ENCODE data around the gene CLN6.

CLN6 gene

DNA sequence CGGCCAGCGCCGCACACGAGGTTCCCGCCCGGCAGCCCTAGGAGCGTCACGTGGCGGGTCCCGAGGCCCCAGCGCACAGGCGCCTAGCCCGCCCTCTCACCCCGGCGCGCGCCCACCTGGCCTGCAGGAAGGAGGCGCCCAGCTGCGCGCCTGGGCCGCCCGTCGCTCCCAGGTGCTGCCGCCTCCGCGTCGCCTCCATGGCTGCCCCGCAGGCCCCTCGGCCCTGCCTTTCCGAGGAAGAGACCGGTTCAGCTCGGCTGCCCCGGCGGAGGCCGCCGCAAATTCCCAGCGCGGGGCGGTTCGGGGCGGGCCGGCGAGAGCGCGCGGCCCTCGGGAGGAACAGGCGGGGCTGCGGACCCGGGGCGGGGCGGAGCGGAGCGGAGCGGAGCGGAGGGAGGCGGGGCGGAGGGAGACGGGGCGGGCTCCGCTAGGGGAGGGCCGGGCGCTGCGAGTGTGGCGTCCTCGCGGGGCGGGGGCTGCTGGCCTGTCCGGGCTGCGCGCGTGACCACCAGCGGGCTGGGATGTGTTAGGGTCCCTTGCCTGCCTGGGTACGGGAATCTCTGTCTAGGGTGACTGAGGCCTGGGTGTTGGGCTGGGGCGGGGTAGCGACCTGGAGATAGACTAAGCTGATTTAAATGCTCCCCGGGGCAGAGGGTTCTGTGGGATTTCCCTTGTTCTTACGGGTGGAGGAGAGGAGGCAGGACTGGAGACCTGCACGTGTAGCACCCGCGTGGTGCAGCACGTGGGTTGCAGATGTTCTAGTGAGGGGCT is at the start of gene CLN6:
Gene CLN6 (minus strand): TSS at position 343 of the 771 bp plus-strand sequence. CDS start 144 bp downstream, at position 199.
- DNase-seq = peak; percentile 84

DNA sequence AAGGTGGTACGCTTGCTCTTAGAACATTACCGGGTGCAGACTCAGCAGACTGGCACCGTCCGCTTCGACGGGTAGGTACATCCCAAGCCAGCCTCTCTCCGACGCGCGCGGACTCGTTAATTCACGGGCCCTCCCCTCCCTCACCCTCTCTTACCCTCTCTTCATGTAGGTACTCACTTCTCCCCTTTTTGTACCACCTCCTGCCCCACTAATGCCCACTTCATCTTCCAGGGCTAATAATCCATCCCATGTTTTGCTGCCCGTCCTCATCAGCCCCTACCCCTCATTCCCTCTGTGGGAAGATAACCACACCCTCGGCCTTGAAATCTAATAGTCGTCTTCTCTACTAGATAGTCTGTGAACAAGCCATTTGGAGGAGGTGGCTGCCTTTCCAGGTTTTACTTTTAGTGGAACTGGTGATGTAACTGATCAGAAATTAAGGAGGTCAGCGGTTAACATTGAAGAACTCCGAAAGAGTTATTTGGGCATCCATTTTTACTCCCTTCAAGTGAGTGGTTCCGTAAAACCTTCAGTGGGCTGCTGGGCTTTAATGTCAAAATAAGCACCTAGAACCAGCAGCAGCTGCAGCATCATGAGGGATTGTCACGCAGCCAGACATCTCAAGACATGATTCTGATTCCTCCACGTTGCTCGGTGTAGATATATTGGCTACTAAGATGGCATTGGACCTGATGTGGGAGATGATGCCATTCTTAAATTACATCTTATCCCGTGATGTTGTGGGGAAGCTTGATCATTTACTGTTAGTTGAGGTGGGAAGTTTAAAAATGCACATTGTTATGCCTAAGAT is 49.3 kb upstream of the CLN6 start:
- no peak for DNase-seq

GRCh38 chr15:68278345-68278594 is 48.7 kb upstream of the CLN6 start:
- DNase-seq = no peak

- DNase-seq = peak; percentile 85
Measured at GRCh38 chr15:68277603-68278344, 48.2 kb upstream of the CLN6 start, which contains the start of gene FEM1B. TSS of gene FEM1B (plus strand) at chr15:68277745. CDS start at chr15:68278418, 673 bp downstream.

- DNase-seq = no peak
Measured at GRCh38 chr15:68277131-68277602, 47.6 kb upstream of the CLN6 start.

DNA sequence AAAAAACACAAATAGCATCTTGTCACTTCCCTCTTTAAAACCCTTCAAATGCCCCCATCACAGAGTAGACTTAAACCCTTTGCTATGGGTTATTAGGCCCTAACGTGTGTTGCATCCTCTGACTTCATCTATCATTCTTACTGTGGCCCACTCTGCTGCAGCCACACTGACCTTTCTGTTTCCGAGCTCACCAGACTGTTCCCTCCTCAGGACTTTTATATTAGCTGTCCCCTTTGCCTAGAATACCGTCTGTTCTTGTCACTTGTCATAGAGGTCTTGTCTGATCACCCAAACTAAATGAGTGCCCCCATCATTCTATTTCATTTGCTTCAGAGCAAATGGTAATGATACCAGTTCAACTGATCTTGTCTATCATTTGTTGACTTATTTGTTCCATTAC is 47.1 kb upstream of the CLN6 start:
- no peak for DNase-seq

- no peak for DNase-seq
Measured at GRCh38 chr15:68275165-68275746, 45.7 kb upstream of the CLN6 start.

DNA sequence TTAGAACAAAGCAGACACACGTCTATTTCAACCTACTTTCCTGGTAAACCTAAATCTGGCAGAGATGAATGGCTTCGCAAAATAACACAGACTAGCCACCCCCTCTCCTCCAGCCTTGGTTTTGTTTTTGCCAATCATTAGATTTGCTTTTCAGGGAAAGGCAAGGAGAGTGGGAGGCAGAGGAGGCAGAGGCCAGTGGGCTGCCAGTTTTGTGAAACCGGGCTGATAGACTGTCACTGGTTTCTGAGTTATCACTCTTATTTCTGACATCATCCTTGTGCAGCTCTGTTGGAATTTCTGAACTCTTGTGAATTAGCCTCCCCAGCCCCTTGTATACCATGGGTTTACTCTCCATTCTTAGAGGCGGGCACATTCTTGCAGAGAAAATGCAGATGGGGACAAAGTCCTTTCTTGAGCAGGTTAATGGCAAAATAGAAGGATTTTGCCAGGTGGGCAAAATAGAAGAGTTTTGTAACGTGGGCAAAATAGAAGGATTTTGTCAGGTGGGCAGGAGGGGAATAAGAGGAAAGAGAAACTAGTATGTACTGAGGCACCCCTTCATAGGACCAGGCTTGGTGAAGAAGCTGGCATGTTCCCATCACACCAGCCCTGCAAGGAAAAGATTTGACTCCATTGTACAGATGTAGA is 44.8 kb upstream of the CLN6 start:
- no peak for DNase-seq

GRCh38 chr15:68272721-68273271 is 43.3 kb upstream of the CLN6 start:
- DNase-seq = no peak

- DNase-seq = no peak
Measured at GRCh38 chr15:68271854-68272471, 42.4 kb upstream of the CLN6 start.

- DNase-seq = no peak
Measured at GRCh38 chr15:68268405-68268804, 38.9 kb upstream of the CLN6 start.

DNA sequence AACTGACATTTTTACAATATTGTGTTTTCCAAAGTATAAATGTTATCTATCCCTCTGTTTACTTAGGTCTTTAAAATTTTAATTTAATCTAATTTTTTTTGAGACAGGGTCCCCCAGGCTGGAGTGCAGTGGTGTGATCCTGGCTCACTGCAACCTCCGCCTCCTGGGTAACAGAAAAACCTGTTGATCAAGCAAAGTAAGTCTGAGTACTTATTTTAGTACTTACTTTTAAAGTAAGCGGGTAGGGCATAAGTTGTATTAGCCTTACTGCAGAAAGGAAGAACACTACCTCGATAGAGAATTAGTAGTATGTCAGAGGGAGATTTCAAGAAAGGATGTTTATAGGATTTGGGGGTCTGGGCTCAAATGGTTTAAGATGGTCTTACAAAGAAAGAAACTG is 36.1 kb upstream of the CLN6 start:
- DNase-seq = no peak

- no peak for DNase-seq
Measured at GRCh38 chr15:68265081-68265480, 35.6 kb upstream of the CLN6 start.

- DNase-seq = no peak
Measured at GRCh38 chr15:68264282-68264681, 34.8 kb upstream of the CLN6 start.

DNA sequence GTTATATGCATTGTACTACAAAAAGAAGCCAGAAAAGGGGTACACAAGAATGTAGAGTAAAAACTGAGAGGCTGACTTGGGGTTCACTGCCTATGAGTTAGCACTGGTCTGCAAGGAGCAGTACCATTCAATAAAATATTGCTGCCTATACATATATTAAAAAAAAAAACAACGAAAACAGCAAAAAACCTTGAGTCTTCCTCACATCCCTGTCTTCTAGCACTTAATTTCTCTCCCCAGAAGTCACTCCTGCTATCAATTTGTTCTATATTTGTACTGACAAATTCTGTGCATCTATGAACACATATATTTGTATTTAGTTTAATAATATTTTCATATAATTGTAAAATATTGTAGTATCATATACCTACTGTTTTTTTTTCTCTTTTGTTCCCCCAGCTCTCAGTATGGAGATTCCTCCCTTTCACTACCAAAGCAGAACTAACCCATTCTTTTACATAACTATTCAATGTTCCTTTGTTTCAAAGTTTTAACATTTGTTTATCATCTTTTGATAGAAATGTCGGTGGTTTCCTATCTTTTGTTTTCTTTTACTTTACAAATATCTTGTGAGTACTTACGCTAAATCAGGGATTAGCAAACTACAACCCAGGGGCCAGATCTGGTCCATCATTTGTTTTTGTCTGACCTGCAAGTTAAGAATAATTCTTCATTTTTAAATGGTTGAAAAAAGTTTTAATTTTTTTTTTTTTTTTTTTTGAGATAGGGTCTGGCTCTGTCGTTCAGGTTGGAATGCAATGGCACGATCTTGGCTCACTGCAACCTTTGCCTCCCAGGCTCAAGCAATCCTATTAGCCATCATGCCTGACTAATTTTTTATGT is 33.2 kb upstream of the CLN6 start:
- DNase-seq = no peak

GRCh38 chr15:68261980-68262379 is 32.5 kb upstream of the CLN6 start:
- DNase-seq = no peak

- DNase-seq = no peak
Measured at GRCh38 chr15:68261241-68261640, 31.7 kb upstream of the CLN6 start.

DNA sequence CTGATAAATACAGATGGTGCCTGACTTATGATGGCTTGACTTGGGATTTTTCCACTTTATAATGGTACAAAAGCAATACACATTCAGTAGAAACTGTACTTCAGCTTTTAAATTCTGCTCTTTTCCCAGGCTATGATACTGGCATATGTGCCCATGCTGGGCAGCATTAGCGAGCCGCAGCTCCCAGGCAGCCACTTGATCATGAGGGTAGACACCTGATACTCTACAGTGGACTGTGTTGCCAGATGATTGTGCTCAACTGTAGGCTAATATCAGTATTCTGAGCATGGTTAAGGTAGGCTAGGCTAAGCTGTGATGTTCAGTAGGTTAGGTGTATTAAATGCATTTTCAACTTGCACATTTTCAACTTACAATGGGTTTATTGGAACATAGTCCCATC is 30.4 kb upstream of the CLN6 start:
- no peak for DNase-seq

- DNase-seq = no peak
Measured at GRCh38 chr15:68258692-68259091, 29.2 kb upstream of the CLN6 start.

- DNase-seq = peak; percentile 56
Measured at GRCh38 chr15:68256675-68257450, 27.3 kb upstream of the CLN6 start.

All from activated CD4-positive, CD25-positive, alpha-beta regulatory T cell treated with anti-CD3 and anti-CD28 coated beads, Interleukin-2, amount 50 U/mL, for 72 hours (primary cell).